Immature natural killer cell (primary cell): Measurements from ENCODE around the gene IGSF9B. TPM values are rescaled to one million over a fixed set of nuclear protein-coding genes. Genes with fewer than 3 reads are reported as not detected.

ENCODE experiments used
- DNase-seq, 3 donors: peaks; one replicate each; pipeline ENCODE4 v3.0.0; 2022; ENCODE audit warnings: mixed read lengths in 1 of 3
- H3K27ac Mint-ChIP-seq, 6 donors: one replicate each; pipeline ENCODE4 v1.8.0; 2020; ENCODE audit warnings: mixed read lengths in 6 of 6, mild to moderate bottlenecking in 5 of 6, inconsistent platforms in 4 of 6, moderate library complexity in 3 of 6
- H3K27me3 Mint-ChIP-seq, 3 donors: one replicate each; pipeline ENCODE4 v1.8.0; 2020 to 2021; ENCODE audit warnings: low read depth in 3 of 3, mild to moderate bottlenecking in 3 of 3, mixed read lengths in 3 of 3, moderate library complexity in 3 of 3, inconsistent platforms in 1 of 3
- H3K36me3 Mint-ChIP-seq, 3 donors: one replicate each; pipeline ENCODE4 v1.8.0; 2020; ENCODE audit warnings: mixed read lengths in 3 of 3, inconsistent platforms in 2 of 3, mild to moderate bottlenecking in 2 of 3
- H3K4me1 Mint-ChIP-seq, 2 donors: one replicate each; pipeline ENCODE4 v1.8.0; 2020; ENCODE audit warnings: inconsistent platforms in 2 of 2, mild to moderate bottlenecking in 2 of 2, mixed read lengths in 2 of 2, moderate library complexity in 1 of 2
- H3K4me3 Mint-ChIP-seq, 5 donors: one replicate each; pipeline ENCODE4 v1.8.0; 2020; ENCODE audit warnings: mild to moderate bottlenecking in 5 of 5, mixed read lengths in 5 of 5, inconsistent platforms in 3 of 5, moderate library complexity in 3 of 5
- H3K9me3 Mint-ChIP-seq, 6 donors: one replicate each; pipeline ENCODE4 v1.8.0; 2020; ENCODE audit warnings: mild to moderate bottlenecking in 6 of 6, mixed read lengths in 6 of 6, inconsistent platforms in 4 of 6, moderate library complexity in 3 of 6
- polyA plus RNA-seq, 3 donors: library from polyadenylated mRNA; unstranded; fragments of 300-500 nt; fragmentation: Illumina TruSeq; gene quantifications; one replicate each; pipeline ENCODE4 v1.2.3, GENCODE V29; 2021

IGSF9B gene
- polyA plus RNA-seq, 3 donors from 2014 or later, result 0.22 to 0.45 TPM; not detected in 1

DNA sequence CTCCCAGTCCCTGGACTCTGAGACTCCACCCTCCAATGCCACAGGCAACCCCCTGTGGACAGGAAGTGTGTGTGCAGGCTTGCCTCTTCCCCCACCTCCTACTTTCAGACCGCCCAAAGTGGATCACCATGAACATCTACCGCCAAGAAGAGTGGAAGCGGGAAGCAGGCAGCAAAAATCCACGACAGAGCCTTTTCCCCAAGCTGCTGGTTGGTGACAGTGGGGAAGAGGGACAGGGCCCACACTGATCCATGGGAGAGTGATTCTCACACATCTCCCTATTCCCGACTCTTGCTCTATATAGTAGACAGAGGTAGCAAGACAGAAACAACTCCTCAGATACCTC, 58.0 kb downstream of the IGSF9B start:
- Mint-ChIP-seq H3K36me3 (no peaks in the 10 kb centered on the region), H3K9me3 (no peaks in the 10 kb centered on the region), H3K27ac (no peak overlapping the region), H3K27me3 (peaks cover 3 to 5% (median 3%) of the 10 kb centered on the region in 3 donors), H3K4me1 (no peaks in the 10 kb centered on the region), H3K4me3 (no peak overlapping the region)
- no peak for DNase-seq

DNA sequence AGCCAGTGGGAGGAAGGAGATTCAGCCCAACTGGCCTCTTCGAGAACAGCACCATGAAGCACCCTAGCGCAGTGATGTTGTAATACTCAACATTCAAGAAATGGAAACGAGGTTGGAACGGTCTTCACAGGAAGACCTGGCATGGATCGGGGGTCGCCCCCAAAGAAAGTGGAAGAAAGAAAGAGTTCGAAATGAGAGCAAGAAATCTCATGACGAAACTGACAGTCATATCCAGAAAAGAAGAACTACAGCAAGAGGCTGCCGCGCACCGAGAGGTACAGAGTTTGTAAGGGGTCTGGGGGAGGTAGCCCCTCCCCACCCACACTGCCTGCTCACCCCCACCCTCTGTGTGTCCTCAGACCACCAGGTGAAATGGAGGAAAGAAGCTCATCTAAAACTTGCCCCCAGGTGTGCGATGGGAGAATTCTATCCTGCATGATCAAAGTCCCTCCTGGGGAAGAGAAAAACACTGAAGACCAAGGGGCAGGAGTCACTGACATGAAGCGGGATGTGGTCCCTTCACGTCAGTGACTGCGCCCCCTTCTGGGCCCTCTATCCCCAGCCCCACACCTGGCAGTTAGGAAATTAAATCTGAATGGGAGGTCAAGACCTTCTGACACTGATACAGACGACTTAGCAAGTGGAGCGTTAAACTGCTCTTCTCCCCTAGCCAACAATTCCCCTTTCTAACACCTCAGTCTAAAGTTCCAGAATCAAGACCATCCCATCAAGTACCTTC, 58.6 kb downstream of the IGSF9B start:
- no peaks in the 10 kb centered on the region for H3K9me3 Mint-ChIP-seq
- H3K27ac Mint-ChIP-seq, result no peak overlapping the region
- H3K27me3 Mint-ChIP-seq, result peaks cover 3 to 5% (median 3%) of the 10 kb centered on the region in 3 donors
- no peaks in the 10 kb centered on the region for H3K36me3 Mint-ChIP-seq
- no peak overlapping the region for H3K4me3 Mint-ChIP-seq
- H3K4me1 Mint-ChIP-seq, result no peaks in the 10 kb centered on the region
- DNase-seq, result no peak

DNA sequence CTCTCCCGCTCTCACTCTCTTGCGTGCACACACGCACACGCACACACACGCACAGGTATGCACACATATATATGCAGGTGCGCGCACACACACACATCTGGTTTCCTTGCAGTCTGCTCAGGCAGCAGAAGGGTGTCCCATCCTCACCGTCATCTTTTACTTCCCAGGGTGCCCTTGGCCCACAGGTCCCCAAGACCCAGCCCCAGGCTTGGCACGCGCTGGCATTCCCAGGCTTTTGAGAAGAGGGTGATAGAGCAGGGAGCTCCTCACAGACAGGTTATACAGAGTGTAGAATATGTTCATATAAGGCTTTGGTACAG, 59.5 kb downstream of the IGSF9B start:
- H3K27me3 Mint-ChIP-seq, result peaks cover 3 to 10% (median 8%) of the 10 kb centered on the region in 3 donors

DNA sequence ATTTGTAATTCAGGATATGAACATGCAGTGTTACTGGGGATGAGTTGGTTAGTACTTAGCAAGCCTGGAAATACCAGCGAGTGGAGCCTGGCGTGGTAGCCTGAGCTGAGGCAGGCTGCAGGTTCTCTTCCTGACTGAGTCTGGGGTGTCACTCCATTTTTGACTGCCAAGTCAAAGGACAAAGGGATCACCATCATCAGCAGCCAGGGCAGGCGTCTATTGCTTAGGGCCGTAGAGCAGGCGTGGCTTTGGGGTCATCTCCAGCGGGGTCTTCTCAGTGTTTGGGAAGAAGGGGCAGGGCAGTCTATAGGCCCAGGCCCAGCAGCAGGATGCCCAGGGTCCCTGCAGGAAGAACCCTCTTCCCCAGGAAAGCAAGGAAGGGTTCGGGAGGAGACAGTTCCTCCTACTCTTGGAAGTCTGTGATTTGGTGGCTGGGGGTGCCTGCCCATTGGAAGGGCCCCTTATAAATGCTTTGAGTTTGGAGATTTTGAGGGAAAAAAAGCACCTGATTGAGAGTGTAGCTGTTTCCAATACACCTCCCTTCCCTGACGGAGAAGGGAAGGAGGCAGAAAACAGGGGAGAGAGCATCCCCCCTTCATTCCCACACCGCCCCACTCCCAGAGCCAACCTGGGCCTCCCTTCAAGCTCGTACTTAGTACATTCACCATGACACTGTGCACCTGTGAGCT, 60.0 kb downstream of the IGSF9B start:
- Mint-ChIP-seq H3K27me3 (peaks cover 3 to 10% (median 8%) of the 10 kb centered on the region in 3 donors), H3K4me1 (no peaks in the 10 kb centered on the region), H3K4me3 (no peak overlapping the region), H3K36me3 (no peaks in the 10 kb centered on the region), H3K9me3 (no peaks in the 10 kb centered on the region), H3K27ac (no peak overlapping the region)
- DNase-seq, result no peak

More for the DNA sequence above, 59.5 kb downstream of the IGSF9B start:
- Mint-ChIP-seq H3K4me3 (no peak overlapping the region), H3K36me3 (no peaks in the 10 kb centered on the region), H3K27ac (no peak overlapping the region), H3K9me3 (no peaks in the 10 kb centered on the region), H3K4me1 (no peaks in the 10 kb centered on the region)
- no peak for DNase-seq

DNA sequence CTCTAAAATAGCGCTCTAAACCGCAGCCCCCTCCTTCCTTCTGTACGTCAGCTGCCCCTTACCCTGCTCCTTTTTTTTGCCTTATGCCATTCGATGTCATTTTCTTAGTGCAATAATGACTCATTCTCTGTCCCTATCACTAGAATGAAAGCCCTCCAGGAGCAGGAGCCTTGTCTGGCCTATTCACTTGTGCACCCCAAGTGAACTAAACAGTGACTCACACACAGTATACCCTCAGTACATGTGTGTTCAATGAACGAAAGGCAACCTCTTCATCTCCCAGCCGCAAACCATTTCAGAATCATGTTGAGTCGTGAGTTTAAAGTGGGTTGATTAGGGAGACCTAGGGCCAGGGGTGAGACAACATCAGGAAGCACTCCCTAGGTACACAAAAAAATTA, 60.7 kb downstream of the IGSF9B start:
- Mint-ChIP-seq H3K4me1 (no peaks in the 10 kb centered on the region), H3K27ac (no peak overlapping the region), H3K27me3 (peaks cover 3 to 10% (median 8%) of the 10 kb centered on the region in 3 donors), H3K36me3 (no peaks in the 10 kb centered on the region), H3K4me3 (no peak overlapping the region), H3K9me3 (no peaks in the 10 kb centered on the region)
- no peak for DNase-seq

DNA sequence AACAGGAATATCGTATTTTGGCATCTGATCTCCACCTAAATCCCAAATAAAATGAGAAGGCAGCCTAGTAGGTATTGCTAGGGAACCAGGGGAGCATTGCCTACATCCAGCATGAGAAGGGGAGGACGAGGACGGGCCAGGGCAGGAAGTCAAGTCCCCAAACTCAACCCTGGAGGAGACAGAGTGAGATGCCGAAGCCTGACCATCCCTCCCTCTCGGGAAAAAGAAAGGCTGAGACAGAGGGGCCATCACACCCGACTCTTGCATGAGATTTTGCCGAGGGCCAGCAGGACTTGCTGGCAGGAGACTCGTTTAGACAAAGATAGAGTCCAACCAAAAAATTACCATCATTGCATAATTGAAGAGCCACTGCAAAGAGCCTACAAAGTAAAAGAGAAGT, 61.2 kb downstream of the IGSF9B start:
- Mint-ChIP-seq H3K4me3 (no peak overlapping the region), H3K27me3 (peaks cover 3 to 10% (median 8%) of the 10 kb centered on the region in 3 donors), H3K36me3 (no peaks in the 10 kb centered on the region), H3K27ac (no peak overlapping the region), H3K4me1 (no peaks in the 10 kb centered on the region), H3K9me3 (no peaks in the 10 kb centered on the region)
- no peak for DNase-seq

DNA sequence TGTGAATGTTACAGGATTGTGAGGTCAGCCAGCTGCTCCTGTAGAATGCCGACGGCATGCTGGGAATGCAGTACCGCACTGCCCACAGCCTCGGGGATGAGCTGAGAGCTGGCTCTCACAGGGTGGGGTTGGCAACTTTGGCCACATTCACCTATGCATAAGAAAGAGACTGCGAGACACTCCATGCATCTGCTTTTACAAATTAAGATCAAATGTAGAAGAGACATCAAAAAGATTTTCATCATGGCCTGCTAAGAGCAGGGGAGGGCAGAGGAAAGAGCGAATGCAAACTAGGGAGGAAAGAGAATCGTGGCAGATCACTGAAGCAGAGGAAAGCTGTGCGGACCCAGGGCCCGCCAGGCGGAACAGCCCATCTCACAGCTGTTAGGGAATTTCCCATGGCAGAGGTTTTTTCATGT, 61.7 kb downstream of the IGSF9B start:
- DNase-seq, result no peak
- no peaks in the 10 kb centered on the region for H3K4me1 Mint-ChIP-seq
- H3K27me3 Mint-ChIP-seq, result peaks cover 3 to 10% (median 8%) of the 10 kb centered on the region in 3 donors
- no peak overlapping the region for H3K4me3 Mint-ChIP-seq
- no peaks in the 10 kb centered on the region for H3K36me3 Mint-ChIP-seq
- H3K9me3 Mint-ChIP-seq, result no peaks in the 10 kb centered on the region
- no peak overlapping the region for H3K27ac Mint-ChIP-seq

DNA sequence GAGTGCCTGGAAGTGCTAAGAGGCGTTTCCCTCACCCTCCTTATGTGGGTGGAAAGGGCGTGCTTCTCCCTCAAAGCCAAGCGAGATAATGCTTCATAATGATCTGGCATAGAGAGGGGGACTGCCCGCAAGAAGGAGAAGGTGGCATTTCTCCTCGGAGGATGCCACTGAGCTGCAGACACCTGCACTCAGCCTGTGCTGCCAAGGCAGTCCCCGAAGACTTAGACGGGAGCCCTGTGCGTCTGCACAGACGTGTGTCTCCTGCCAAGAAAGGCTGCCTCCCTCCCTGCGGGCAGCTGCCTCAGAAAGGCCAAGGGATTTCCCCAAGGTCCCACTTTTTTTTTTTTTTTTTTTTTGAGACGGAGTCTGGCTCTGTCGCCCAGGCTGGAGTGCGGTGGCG, 63.4 kb downstream of the IGSF9B start:
- no peak for DNase-seq
- Mint-ChIP-seq H3K27me3 (peaks cover 3 to 10% (median 8%) of the 10 kb centered on the region in 3 donors), H3K36me3 (no peaks in the 10 kb centered on the region), H3K27ac (no peak overlapping the region), H3K4me1 (no peaks in the 10 kb centered on the region), H3K4me3 (no peak overlapping the region), H3K9me3 (no peaks in the 10 kb centered on the region)

DNA sequence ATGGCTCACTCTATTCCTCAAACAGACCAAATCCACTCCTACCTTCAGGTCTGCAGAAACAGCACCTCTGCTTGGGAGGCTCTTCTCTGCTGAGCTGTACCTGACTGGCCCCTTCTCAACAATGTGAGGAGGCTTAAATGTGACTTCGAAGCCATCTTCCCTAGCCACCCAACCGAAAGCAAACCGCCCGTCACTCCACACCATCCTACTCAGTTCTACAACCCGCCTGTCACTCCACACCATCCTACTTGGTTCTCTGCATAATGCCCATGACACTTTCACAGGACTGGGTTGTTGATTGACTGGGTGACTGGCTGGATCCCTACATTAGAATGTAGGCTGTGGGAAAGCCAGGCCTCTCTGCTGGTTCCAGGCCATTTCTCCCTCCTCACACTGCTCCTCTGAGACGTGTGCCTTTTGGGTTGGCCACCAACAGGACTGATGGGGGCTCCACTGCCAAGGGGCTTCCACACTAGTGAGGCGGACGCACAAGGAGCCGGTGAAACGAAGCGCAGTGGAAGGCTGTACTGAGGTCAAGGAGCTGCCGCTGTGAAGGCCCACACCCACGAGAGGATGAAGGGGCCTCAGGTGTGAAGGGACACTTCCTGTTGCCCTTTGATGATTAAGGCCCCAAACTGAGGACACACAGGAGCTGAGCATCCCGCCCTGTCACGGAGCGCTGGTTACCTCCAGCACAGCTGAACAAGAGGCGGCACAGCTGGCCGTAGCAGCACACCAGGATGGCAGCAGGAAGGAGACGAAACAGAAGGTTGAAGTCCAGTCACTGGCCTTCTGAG, 64.0 kb downstream of the IGSF9B start:
- no peak for DNase-seq
- Mint-ChIP-seq H3K27me3 (peaks cover 3 to 10% (median 8%) of the 10 kb centered on the region in 3 donors), H3K4me3 (no peak overlapping the region), H3K4me1 (no peaks in the 10 kb centered on the region), H3K27ac (no peak overlapping the region), H3K9me3 (no peaks in the 10 kb centered on the region), H3K36me3 (no peaks in the 10 kb centered on the region)

DNA sequence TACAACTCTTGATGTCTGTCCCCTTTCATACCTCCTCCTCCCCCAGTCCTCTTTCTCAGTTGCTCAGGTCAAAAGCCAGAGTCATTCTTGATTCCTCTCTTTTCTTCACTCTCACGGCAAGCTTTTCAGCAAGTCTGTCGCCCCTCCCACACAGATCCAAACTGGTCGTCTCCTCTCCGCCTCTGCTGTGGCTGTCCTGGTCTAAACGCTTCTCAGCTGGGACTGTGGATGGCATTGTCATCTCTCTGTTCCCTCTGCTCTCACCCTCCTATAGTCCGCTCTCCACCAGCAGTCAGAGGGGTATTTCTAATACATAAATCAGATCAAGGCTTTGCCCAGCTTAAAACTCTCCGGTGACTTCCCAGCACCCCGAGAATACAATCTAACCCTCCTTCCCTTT, 64.6 kb downstream of the IGSF9B start:
- no peak overlapping the region for H3K4me3 Mint-ChIP-seq
- no peaks in the 10 kb centered on the region for H3K36me3 Mint-ChIP-seq
- H3K27ac Mint-ChIP-seq, result no peak overlapping the region
- H3K4me1 Mint-ChIP-seq, result no peaks in the 10 kb centered on the region
- no peak for DNase-seq
- H3K9me3 Mint-ChIP-seq, result peaks cover 0 to 2% (median 0%) of the 10 kb centered on the region in 6 donors
- peaks cover 2 to 10% (median 7%) of the 10 kb centered on the region in 3 donors for H3K27me3 Mint-ChIP-seq

DNA sequence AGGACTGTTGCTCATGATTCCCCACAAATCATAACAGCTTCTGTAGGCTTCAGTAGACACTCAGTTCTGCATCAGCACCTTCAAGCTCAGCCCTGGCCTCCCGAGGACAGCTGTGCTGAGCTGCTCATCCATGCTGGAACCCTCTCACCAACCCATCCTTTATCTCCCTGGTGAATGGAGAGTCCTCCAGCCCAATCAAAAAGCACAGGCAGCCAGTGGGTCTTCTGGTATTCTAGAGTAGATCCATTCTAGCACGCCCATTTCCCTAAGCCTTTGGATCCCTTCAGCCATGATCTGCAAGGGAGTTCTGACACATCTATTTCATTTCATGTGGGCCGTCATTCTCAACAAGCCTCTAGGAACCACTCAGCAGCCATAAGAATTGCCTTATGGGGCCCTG, 66.9 kb downstream of the IGSF9B start:
- Mint-ChIP-seq H3K4me3 (no peak overlapping the region), H3K27ac (no peak overlapping the region), H3K36me3 (no peaks in the 10 kb centered on the region), H3K9me3 (peaks cover 0 to 4% (median 0%) of the 10 kb centered on the region in 6 donors), H3K4me1 (no peaks in the 10 kb centered on the region), H3K27me3 (peaks cover 6 to 9% (median 8%) of the 10 kb centered on the region in 3 donors)
- no peak for DNase-seq

DNA sequence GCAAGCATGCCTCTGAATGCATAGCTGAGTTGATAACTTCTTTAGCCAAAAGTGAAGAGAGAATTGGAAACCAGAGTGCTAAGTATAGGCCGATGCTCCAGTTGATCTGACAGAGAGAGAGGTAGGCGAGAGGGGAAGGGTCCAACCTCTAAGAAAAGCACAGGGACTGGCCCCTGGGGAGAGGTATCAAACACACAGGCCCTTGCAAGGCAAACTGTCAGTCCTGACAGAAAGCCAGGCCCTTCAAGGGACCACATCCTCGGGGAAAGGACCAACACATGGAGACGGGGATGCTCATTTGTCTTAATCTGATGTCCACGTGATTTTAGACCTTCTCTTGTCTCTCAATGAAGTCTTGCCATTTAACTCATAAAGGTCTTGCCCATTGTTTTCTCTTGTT, 67.6 kb downstream of the IGSF9B start:
- Mint-ChIP-seq H3K9me3 (peaks cover 0 to 4% (median 0%) of the 10 kb centered on the region in 6 donors), H3K36me3 (no peaks in the 10 kb centered on the region), H3K4me1 (no peaks in the 10 kb centered on the region), H3K27me3 (peaks cover 5 to 8% (median 7%) of the 10 kb centered on the region in 3 donors), H3K4me3 (no peak overlapping the region), H3K27ac (no peak overlapping the region)
- no peak for DNase-seq

DNA sequence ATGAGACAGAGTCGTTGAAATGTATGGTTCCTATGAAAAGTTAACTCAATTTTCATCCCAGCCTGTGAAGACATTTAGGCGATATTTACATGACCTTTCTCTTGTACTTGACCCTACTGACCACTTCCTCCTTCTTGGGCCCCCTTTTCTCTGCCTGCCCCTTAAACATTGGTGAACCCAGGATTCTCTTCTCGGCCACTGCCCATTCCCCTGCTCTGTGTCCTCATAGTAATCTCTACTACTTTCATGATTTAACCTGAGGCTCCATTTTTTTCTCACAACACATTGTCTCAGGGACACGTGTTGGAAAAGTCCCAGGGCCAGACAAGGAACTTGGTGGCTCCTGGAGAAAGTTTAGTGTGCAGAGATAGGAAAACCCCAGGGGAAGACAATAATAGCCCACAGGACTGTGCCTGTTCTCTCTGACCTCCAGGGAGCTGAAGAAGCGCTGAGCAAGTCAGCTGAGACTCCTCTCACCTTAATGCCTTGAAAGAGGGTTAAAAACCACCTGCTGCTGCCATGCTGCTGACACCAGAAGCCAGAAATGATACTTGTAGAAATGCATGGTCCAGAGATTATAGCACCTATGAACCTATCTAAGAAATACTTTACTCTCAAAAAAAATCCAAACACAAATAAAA, 69.0 kb downstream of the IGSF9B start:
- Mint-ChIP-seq H3K27ac (no peak overlapping the region), H3K4me3 (no peak overlapping the region), H3K4me1 (no peaks in the 10 kb centered on the region)

DNA sequence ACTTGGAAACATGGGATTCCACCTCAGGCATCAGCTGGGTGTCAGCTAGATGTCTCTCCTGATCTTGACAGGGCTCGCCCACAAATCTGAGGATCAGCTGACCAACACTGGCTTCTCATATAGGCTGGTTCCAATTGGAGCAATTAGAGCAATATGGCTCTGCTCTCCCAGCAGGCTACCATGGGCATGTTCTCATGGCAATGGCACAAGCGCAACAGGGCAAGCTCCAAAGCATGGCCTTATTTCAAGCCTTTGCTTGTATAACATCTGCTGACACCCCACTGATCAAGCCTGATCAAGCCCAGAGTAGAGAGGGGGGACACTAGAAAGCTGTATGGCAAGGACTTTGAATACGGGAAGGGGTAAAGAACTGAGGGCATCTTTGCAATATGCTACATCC, 70.7 kb downstream of the IGSF9B start:
- Mint-ChIP-seq H3K27me3 (peaks cover 2 to 5% (median 3%) of the 10 kb centered on the region in 3 donors), H3K4me3 (no peak overlapping the region), H3K27ac (no peak overlapping the region), H3K4me1 (no peaks in the 10 kb centered on the region), H3K36me3 (no peaks in the 10 kb centered on the region), H3K9me3 (peaks cover 0 to 4% (median 0%) of the 10 kb centered on the region in 6 donors)
- DNase-seq, result no peak

More for the DNA sequence above, 69.0 kb downstream of the IGSF9B start:
- Mint-ChIP-seq H3K9me3 (peaks cover 0 to 4% (median 0%) of the 10 kb centered on the region in 6 donors), H3K36me3 (no peaks in the 10 kb centered on the region), H3K27me3 (peaks cover 4 to 6% (median 5%) of the 10 kb centered on the region in 3 donors)
- DNase-seq, result no peak
